ENCODE results near the gene CEND1. TPM values are rescaled to one million over a fixed set of nuclear protein-coding genes. Genes with fewer than 3 reads are reported as not detected.

CEND1 gene
- total and polyA plus RNA-seq, 2 of the 4 experiments (the other 2 are of a cell fraction) = 0.90 to 4.0 TPM

GRCh38 chr11:827146-827896 lies 37.4 kb upstream of the CEND1 start:
- peaks cover 24% of the 10 kb centered on the region; the same call in 1 of the 2 replicates for H3K36me3 ChIP-seq (ENCODE audit: control insufficient read depth, insufficient read depth, low read length)
- ATAC-seq (ENCODE audit: low read depth) (no peak), DNase-seq (no peak)
- intact Hi-C loops (cut with micrococcal nuclease) = no loop called here
- H3K9me1 ChIP-seq (ENCODE audit: insufficient read depth, low read length) = peaks cover 6% of the 10 kb centered on the region; the same call in 1 of the 2 replicates
- 16% methylated on average over 36 of the region's 66 CpGs; no CpG with 5 or more reads in 1 of the 2 experiments for WGBS, 2 experiments (ENCODE audit: extremely low coverage in 2 of 2, insufficient read length in 1 of 2)
- H3K14ac ChIP-seq (replicated peaks; ENCODE audit: low read depth, low read length) = no peak overlapping the region
- no peak overlapping the region for H3K27ac ChIP-seq (ENCODE audit: insufficient read depth, low read length)
- CTCF ChIA-PET = no interaction called here
- no peak overlapping the region for H3K23ac ChIP-seq (ENCODE audit: low read depth, low read length)
- H4K20me1 ChIP-seq (ENCODE audit: insufficient read depth, low read length) = peaks cover 26% of the 10 kb centered on the region; the same call in 1 of the 2 replicates
- no peak overlapping the region for H2BK20ac ChIP-seq (ENCODE audit: low read depth, low read length)
- H3K56ac ChIP-seq (ENCODE audit: extremely low read depth, insufficient read depth, low read length) = no peak overlapping the region
- peak overlapping the region; percentile 51 for H2AK5ac ChIP-seq (ENCODE audit: low read depth, low read length)
- no peak overlapping the region for H2BK15ac ChIP-seq (ENCODE audit: low read depth, low read length)
- H4K91ac ChIP-seq (ENCODE audit: insufficient read depth, low read depth, low read length) = no peak overlapping the region
- peak overlapping the region; percentile 81 for H2AFZ ChIP-seq (replicated peaks; ENCODE audit: low read length, poor library complexity)
- peaks cover 24% of the 10 kb centered on the region for H3K4me1 ChIP-seq (ENCODE audit: control insufficient read depth, insufficient read depth, low read length)
- H4K8ac ChIP-seq (ENCODE audit: low read depth in 2 of 2, low read length in 2 of 2) = no peak overlapping the region
- in situ Hi-C loops (cut with MboI; ENCODE audit: low sequenced_read_pairs) = no loop called here
- no peaks in the 10 kb centered on the region for H3K9me3 ChIP-seq (ENCODE audit: control insufficient read depth, insufficient read depth, low read length)
- TF ChIP-seq CEBPB (IDR thresholded peaks at IDR 0.05; ENCODE audit: low read depth, low read length) (no peak), MAZ (IDR thresholded peaks at IDR 0.05; ENCODE audit: borderline replicate concordance, low read depth, low read length) (no peak), BHLHE40 (IDR thresholded peaks at IDR 0.05; ENCODE audit: low read depth, low read length) (no peak), MAFK (IDR thresholded peaks at IDR 0.05; ENCODE audit: low read depth, low read length) (no peak), POLR2A (IDR thresholded peaks at IDR 0.05; ENCODE audit: low read depth, low read length) (no peak), MXI1 (IDR thresholded peaks at IDR 0.05; ENCODE audit: borderline replicate concordance, low read depth, low read length) (no peak), NFE2L2 (IDR thresholded peaks at IDR 0.05; ENCODE audit: low read depth, low read length) (no peak), SMC3 (IDR thresholded peaks at IDR 0.05; ENCODE audit: low read depth, low read length) (no peak), USF2 (IDR thresholded peaks at IDR 0.05; ENCODE audit: low read depth, low read length) (no peak), RAD21 (IDR thresholded peaks at IDR 0.05; ENCODE audit: low read length) (no peak), CTCF (conservative IDR thresholded peaks at IDR 0.05; ENCODE audit: low read depth, low read length) (no peak), ELK1 (IDR thresholded peaks at IDR 0.05; ENCODE audit: borderline replicate concordance, low read depth, low read length) (no peak), RFX5 (IDR thresholded peaks at IDR 0.05; ENCODE audit: low read depth, low read length) (no peak)
- no peak overlapping the region for H2BK120ac ChIP-seq (ENCODE audit: low read depth, low read length)
- dilution Hi-C loops (cut with HindIII; ENCODE audit: low sequenced_read_pairs, unreplicated experiment) = no loop called here
- POLR2A ChIA-PET (ENCODE audit: unreplicated experiment) = interaction anchor here (1.1 kb wide), 1 partner anchor 8 kb away, joined by 4 read pairs; the partner anchor contains the start of gene PNPLA2
- no peak overlapping the region for H3K4me2 ChIP-seq (ENCODE audit: low read depth, low read length)
- H3K4me3 ChIP-seq (ENCODE audit: insufficient read depth, low read depth, low read length) = no peak overlapping the region
- peaks cover 6% of the 10 kb centered on the region; the same call in 1 of the 2 replicates for H3K27me3 ChIP-seq (ENCODE audit: control insufficient read depth, insufficient read depth, low read length)
- no peak overlapping the region for H3K9ac ChIP-seq (ENCODE audit: low read depth, low read length)
- H3K18ac ChIP-seq (ENCODE audit: low read depth, low read length) = no peak overlapping the region
- no peak overlapping the region for H2BK5ac ChIP-seq (ENCODE audit: low read depth, low read length, poor library complexity, severe bottlenecking)
- H3K79me1 ChIP-seq (ENCODE audit: low read depth in 1 of 2, low read length in 2 of 2) = peaks cover 4 to 11% of the 10 kb centered on the region in 2 experiments
- H2AK9ac ChIP-seq (replicated peaks; ENCODE audit: low read depth, low read length, poor library complexity) = peak overlapping the region; percentile 55
- H3K4ac ChIP-seq (ENCODE audit: low read depth, low read length) = no peak overlapping the region
- H4K5ac ChIP-seq (ENCODE audit: low read depth, low read length) = no peak overlapping the region
- no TSS peak for BruUV-seq (replicated peaks)

All from IMR-90 (cell line).